ENCODE results near the gene AHCYL1. TPM values are rescaled to one million over a fixed set of nuclear protein-coding genes. Genes with fewer than 3 reads are reported as not detected.

Gene AHCYL1
- total and polyA plus RNA-seq, 2 donors (not counting 1 experiment from before 2014, with no cell fraction given), result 24.3 to 51.4 TPM

DNA sequence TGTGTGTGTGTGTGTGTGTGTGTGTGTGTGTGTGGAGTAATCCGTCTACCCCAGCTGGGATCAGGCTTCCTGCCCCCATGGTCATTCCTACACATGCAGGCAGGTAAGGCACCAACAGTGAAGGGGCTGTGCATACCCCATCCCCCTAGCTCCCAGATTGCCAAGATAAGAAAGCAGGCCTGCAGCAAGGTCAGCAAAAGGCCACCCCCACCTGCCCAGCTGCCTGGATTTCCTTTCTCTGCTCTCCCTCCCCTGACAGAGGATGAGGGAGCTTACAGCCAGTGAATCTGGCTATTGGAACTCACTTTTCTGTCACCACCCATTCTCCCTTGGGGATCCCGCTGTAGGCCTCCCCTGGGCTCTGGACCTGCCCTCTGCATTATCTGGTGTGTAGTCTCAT, 78.0 kb downstream of the AHCYL1 start:
- peaks cover 1% of the 10 kb centered on the region for H3K4me1 Mint-ChIP-seq
- no peak for TF ChIP-seq EZH2 (IDR thresholded peaks at IDR 0.05; ENCODE audit: borderline replicate concordance, insufficient read depth, low read depth, low read length, poor library complexity, severe bottlenecking)
- TF ChIP-seq, protein P1, sequence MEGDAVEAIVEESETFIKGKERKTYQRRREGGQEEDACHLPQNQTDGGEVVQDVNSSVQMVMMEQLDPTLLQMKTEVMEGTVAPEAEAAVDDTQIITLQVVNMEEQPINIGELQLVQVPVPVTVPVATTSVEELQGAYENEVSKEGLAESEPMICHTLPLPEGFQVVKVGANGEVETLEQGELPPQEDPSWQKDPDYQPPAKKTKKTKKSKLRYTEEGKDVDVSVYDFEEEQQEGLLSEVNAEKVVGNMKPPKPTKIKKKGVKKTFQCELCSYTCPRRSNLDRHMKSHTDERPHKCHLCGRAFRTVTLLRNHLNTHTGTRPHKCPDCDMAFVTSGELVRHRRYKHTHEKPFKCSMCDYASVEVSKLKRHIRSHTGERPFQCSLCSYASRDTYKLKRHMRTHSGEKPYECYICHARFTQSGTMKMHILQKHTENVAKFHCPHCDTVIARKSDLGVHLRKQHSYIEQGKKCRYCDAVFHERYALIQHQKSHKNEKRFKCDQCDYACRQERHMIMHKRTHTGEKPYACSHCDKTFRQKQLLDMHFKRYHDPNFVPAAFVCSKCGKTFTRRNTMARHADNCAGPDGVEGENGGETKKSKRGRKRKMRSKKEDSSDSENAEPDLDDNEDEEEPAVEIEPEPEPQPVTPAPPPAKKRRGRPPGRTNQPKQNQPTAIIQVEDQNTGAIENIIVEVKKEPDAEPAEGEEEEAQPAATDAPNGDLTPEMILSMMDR (IDR thresholded peaks at IDR 0.05), result no peak
- ChIA-PET POLR2A (no interaction called here), CTCF (interaction anchor here (0.7 to 1.8 kb wide), 8 partner anchors 8 to 422 kb away, joined by 3 to 8 read pairs (median 3); no protein-coding TSS in a partner anchor)
- H3K79me2 ChIP-seq (ENCODE audit: control insufficient read depth, insufficient read depth, low read length), result no peaks in the 10 kb centered on the region
- H3K36me3 ChIP-seq (replicated peaks in 1 of 2; ENCODE audit: control extremely low read depth in 1 of 2, control insufficient read depth in 1 of 2, extremely low read depth in 1 of 2, insufficient read depth in 2 of 2, low read length in 1 of 2), result peaks cover 0 to 15% of the 10 kb centered on the region in 2 experiments
- ATAC-seq (ENCODE audit: low read depth), result no peak
- peaks cover 4% of the 10 kb centered on the region in 2 donors for H3K4me1 ChIP-seq (ENCODE audit: control insufficient read depth in 2 of 2, insufficient read depth in 2 of 2, low read length in 2 of 2)
- WGBS (ENCODE audit: insufficient coverage), result no CpG with 5 or more reads among the region's 2 CpGs
- H3K27me3 ChIP-seq (replicated peaks in 1 of 4; ENCODE audit: control extremely low read depth in 1 of 4, control insufficient read depth in 3 of 4, insufficient read depth in 4 of 4, low read length in 3 of 4), result peaks cover 0 to 11% (median 8%) of the 10 kb centered on the region in 4 experiments
- H3K4me2 ChIP-seq (replicated peaks; ENCODE audit: low read depth, low read length, poor library complexity, severe bottlenecking), result no peak overlapping the region
- intact Hi-C loops (cut with micrococcal nuclease), result no loop called here
- peak overlapping the region; percentile 18 for H3K27ac Mint-ChIP-seq
- no peak overlapping the region for H3K4me3 Mint-ChIP-seq
- peaks cover 17% of the 10 kb centered on the region for H4K20me1 ChIP-seq (ENCODE audit: control insufficient read depth, insufficient read depth, low read length, poor library complexity, severe bottlenecking)
- H3K27me3 Mint-ChIP-seq, result peaks cover 18% of the 10 kb centered on the region
- H3K9ac ChIP-seq (ENCODE audit: low read length), result no peak overlapping the region
- no peak overlapping the region for H2AFZ ChIP-seq (ENCODE audit: insufficient read depth, low read depth, low read length, poor library complexity, severe bottlenecking)
- no peak for DNase-seq
- H3K9me3 Mint-ChIP-seq (ENCODE audit: insufficient read depth), result no peaks in the 10 kb centered on the region
- H3K9me3 ChIP-seq (ENCODE audit: control extremely low read depth in 1 of 3, control insufficient read depth in 2 of 3, insufficient read depth in 1 of 3, low read length in 2 of 3), result peaks cover 0 to 6% (median 0%) of the 10 kb centered on the region in 3 donors
- no peak overlapping the region for H3K4me3 ChIP-seq (ENCODE audit: control extremely low read depth in 1 of 5, extremely low read depth in 1 of 5, insufficient read depth in 1 of 5, low read depth in 2 of 5, low read length in 4 of 5)
- no peak overlapping the region for H3K27ac ChIP-seq (ENCODE audit: low read length in 2 of 2)

DNA sequence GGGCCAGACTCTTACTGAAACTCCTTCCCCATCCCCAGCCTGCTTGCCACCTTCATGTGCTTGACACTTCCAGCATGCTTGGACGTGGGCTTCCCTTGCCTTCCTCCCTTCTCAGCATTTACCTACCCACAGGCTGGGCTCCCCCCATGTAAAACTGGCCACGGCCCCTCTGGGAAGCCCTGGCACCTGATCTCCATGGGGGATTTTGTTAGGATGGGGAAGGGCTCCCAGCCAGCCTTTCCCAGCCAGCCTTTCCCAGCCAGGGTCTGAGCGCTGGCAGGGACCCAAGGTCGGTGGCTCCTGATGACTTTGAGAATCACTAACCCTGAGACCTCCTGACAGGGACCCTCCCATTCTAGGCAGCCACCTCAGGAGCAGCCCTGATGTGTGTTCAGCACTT, 79.2 kb downstream of the AHCYL1 start:
- H4K20me1 ChIP-seq (ENCODE audit: control insufficient read depth, insufficient read depth, low read length, poor library complexity, severe bottlenecking), result peaks cover 15% of the 10 kb centered on the region
- H3K4me3 Mint-ChIP-seq, result no peak overlapping the region
- CTCF ChIA-PET, result interaction anchor here (0.5 to 1.0 kb wide), 2 partner anchors 11 to 287 kb away, joined by 3 read pairs; no protein-coding TSS in a partner anchor

More for the DNA sequence above, 79.2 kb downstream of the AHCYL1 start:
- POLR2A ChIA-PET, result no interaction called here
- peaks cover 0 to 5% of the 10 kb centered on the region in 2 experiments for H3K36me3 ChIP-seq (replicated peaks in 1 of 2; ENCODE audit: control extremely low read depth in 1 of 2, control insufficient read depth in 1 of 2, extremely low read depth in 1 of 2, insufficient read depth in 2 of 2, low read length in 1 of 2)
- peaks cover 0 to 18% (median 0%) of the 10 kb centered on the region in 3 donors for H3K9me3 ChIP-seq (ENCODE audit: control extremely low read depth in 1 of 3, control insufficient read depth in 2 of 3, insufficient read depth in 1 of 3, low read length in 2 of 3)
- peaks cover 28% of the 10 kb centered on the region for H3K27me3 Mint-ChIP-seq
- H3K79me2 ChIP-seq (ENCODE audit: control insufficient read depth, insufficient read depth, low read length), result no peaks in the 10 kb centered on the region
- no peak overlapping the region for H3K27ac Mint-ChIP-seq
- H3K9me3 Mint-ChIP-seq (ENCODE audit: insufficient read depth), result no peaks in the 10 kb centered on the region
- ATAC-seq (ENCODE audit: low read depth) (no peak), DNase-seq (no peak)
- WGBS (ENCODE audit: insufficient coverage), result 68% methylated on average over 2 of the region's 4 CpGs
- H3K9ac ChIP-seq (ENCODE audit: low read length), result no peak overlapping the region
- no peak overlapping the region for H2AFZ ChIP-seq (ENCODE audit: insufficient read depth, low read depth, low read length, poor library complexity, severe bottlenecking)
- H3K4me3 ChIP-seq (ENCODE audit: control extremely low read depth in 1 of 5, extremely low read depth in 1 of 5, insufficient read depth in 1 of 5, low read depth in 2 of 5, low read length in 4 of 5), result no peak overlapping the region
- no peak for TF ChIP-seq EZH2 (IDR thresholded peaks at IDR 0.05; ENCODE audit: borderline replicate concordance, insufficient read depth, low read depth, low read length, poor library complexity, severe bottlenecking)
- TF ChIP-seq, protein P1 (IDR thresholded peaks at IDR 0.05), result no peak
- peaks cover 10% of the 10 kb centered on the region for H3K4me1 Mint-ChIP-seq
- peaks cover 15 to 16% of the 10 kb centered on the region in 2 donors for H3K4me1 ChIP-seq (ENCODE audit: control insufficient read depth in 2 of 2, insufficient read depth in 2 of 2, low read length in 2 of 2)
- H3K27me3 ChIP-seq (replicated peaks in 1 of 4; ENCODE audit: control extremely low read depth in 1 of 4, control insufficient read depth in 3 of 4, insufficient read depth in 4 of 4, low read length in 3 of 4), result peaks cover 0 to 23% (median 14%) of the 10 kb centered on the region in 4 experiments
- intact Hi-C loops (cut with micrococcal nuclease), result no loop called here
- no peak overlapping the region for H3K4me2 ChIP-seq (replicated peaks; ENCODE audit: low read depth, low read length, poor library complexity, severe bottlenecking)
- no peak overlapping the region for H3K27ac ChIP-seq (ENCODE audit: low read length in 2 of 2)

Measured in B cell (primary cell).